ENCODE measurements around the gene ARHGAP26.

The ARHGAP26 gene

DNA sequence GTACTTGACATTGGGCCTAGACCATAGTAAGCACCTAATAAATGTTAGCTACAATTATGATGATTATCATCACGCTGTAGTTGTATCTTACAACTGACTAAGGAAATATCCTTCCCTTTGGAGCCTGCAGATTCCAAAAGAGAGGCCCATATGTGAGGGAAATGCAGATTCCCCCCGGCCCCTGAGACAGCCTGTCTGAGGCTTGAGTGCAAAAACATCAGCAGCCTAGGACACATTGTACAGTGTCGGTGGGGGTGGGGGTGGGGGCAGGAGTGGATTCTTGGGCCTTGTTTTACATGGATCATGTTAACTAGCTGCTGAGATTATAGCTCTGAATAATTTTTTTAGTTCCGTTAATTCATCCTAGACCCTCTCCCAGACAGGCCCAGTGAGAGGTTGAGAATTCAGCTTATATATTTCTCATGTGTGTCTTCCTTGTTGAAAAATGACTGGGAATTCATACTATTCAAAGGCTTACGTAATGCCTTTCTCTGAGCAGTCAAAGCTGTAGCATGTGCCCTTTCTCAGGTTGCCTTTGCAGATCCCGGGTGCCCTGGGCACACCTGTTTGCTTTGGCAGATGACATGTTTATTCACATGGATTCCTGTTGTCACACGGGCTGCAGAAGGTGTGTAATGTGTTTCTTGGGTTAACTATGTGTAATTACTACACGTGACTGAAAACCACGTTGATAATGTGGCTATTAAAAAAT lies 370.5 kb downstream of the ARHGAP26 start:
- no peak for DNase-seq (ENCODE audit: low spot score)

DNA sequence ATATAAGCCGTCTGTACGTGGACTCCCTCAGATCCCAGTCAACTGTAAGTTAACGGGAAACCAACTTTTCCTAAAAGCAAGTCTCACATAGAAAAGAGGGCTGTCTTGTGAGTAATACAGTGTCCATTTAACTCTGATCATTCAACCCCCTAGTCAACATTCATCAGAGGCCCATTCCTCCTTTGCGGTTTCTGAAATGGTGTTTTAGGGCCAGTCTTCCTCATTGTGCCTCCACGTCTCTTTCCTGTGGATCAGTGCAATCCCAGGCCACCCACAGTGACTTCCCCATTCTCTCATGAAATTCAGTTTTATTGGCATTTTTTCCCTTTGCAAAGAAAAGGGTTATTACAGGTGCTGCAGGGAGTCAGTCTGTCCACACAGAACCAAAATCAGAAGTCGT lies 371.5 kb downstream of the ARHGAP26 start:
- DNase-seq (ENCODE audit: low spot score), result no peak

DNA sequence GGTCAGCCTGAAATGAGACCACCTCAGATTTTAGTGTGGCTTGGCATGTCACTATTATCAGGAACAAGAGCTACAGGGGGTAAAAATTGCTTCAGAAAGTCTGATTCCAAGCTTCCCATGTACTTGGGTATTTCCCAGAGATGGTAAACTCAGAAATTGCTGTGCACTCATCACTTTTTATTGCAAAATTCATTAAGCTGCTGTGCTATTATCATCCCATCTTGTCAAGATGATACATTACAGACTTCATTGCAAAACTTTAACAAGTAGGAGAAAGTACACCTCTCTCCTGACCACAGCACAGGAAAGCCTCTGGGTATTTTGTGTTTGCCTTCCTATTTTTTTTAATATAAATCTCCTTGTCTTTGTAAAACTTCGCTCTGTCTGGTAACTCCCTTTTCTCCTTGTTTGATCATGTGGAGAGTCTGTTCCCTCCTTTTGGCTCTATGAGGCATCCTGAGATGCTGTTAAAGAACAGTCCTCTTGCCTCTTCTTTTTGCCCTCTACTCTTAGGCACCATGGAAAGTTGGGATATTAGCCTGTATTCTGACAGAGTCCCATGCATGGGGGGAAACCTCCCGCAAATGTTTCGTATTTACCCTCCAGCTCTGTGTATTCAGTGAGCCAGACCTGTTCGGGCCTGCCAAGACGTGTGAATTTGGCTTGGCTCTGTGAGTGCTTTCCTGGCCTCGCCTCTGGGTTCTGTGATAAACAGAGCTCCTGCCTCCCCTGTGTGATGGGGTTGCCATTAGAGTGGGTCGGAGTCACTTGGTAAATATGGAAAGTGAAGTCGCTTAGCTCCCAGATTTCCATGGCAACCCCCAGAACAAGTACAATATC lies 372.6 kb downstream of the ARHGAP26 start:
- no peak for DNase-seq (ENCODE audit: low spot score)

DNA sequence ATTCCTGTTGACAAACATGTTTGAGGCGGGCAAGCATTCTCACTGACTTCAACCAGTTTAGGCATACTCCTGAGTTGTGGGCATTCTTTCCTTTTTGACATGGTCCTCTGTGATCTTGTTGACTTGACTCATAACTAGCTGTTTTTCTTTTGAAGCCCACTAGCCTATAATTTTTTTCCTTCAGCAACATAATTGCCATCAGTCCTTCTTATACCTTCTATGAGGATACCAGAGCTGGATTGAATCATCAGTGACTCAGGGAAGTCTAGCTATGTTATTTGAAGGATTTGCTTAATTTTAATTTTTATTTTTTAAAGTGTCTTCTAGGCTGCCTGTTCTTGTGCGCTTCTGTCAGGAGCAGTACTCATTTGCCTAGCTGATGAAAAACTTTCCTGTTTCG lies 373.8 kb downstream of the ARHGAP26 start:
- DNase-seq (ENCODE audit: low spot score), result no peak

DNA sequence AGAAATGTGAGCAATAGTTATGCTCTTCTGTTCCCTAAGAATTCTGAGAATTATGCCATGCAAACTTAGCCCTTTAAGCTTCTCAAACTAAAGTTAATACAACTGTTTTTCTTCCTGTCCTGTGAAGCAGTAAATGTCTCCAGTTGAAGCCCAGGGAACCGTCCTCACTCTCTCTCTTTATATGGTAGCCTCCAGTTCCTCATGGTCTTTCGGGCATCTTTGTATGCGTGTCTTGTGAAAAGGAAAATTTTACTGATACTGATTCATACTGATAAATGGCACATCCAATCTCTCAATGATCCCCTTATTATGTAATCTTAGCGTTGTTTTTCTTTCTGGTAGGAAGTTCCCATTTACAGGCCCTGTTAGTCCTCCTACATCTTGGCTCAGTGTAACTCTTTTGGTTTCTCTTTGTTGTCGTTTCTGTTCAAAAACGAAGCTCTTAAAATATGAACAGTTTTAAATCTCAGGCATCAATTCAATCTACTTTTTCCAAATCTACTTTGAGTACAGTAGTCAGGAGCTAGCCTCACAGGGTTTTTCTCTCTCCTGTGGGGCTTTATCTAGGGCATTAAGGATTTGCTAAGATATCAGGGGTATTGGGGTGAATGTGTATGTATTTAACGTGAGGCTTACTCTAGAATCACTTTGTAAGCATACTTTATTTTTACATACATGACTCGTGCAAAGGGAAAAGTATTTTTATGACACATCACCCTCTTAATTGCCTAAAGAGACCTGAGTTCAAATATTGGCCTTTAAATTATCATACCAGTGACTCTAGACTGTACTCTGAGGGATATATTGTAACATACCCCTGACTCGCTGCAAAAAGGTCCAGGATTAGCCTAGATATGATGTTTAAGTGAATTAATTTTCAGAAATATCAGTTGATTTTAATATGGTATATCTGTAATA lies 375.3 kb downstream of the ARHGAP26 start:
- DNase-seq (ENCODE audit: low spot score), result no peak

DNA sequence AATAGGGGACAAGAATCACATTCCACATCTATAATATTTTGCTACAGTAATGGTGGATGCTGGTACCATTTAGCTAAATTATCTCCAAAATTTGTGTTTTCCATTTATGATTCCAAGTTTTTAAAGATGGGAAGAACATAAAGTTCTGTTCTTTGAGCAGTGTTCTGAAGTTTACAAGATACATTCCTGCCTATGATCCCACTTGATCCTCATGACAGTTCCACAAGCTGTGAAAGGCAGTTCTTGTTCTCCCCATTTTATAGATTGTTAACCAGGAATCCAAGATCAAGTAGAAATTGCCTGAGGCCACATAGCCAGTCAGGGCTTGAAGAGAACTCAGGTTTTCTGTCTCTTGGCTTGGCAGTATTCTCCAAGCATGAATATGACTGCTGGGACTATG lies 376.0 kb downstream of the ARHGAP26 start:
- no peak for DNase-seq (ENCODE audit: low spot score)

DNA sequence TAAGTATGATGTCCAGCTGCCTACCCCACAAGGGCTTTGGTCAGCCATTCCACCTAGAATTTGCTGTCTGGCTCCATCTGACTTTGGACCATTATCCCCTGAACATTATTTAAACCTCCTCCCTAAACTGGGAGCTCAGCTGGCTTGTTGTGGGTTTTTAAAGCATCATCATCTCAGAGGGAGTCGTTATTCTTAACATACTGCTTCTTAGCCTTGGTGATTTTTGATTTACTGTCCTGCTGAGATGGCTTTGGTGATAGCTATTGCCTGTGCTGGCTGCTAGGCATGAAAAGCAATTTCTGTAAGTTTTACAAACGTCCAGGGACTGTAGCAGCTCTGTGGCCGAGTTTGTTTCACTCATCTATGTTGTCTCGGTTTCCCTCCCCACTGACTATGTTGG lies 377.2 kb downstream of the ARHGAP26 start:
- no peak for DNase-seq (ENCODE audit: low spot score)

DNA sequence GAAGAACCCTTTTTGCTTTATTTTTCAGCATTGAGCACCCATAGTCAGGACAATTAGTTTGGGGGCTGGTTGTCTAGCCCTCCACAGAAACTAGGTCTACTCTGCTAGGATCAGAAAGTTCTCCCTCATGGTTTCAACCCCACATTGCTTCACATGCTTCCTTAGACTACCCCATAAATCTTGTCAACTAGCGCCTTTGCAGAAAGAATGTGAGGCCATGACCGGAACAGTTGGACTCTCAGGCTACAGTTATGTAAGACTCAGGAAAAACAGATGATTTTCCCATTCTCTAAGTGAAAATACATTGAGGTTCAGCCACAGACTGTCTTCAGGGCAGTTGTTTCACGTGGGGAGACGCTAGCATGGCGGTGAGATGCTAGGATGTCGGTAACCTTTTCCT lies 377.7 kb downstream of the ARHGAP26 start:
- DNase-seq (ENCODE audit: low spot score), result no peak

DNA sequence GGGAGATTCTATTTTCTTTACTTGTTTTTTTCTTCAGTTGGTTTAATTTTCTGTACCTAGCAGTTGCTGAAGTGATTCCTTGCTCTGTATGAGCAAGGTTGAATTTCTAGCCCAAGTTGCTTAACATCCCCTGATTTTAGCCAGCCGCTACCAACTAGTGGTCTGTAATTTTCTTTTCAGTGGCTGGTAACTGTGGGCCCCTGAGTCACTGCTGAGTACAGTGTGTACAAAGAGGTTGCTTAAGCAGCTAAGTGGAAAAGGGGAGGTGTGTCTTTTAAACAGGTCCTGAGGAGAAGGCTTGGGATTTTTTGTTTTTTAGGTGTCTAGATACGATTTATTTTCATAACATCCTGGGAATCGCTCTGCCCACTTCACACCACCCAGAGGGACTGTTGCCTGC lies 378.6 kb downstream of the ARHGAP26 start:
- DNase-seq (ENCODE audit: low spot score), result no peak

DNA sequence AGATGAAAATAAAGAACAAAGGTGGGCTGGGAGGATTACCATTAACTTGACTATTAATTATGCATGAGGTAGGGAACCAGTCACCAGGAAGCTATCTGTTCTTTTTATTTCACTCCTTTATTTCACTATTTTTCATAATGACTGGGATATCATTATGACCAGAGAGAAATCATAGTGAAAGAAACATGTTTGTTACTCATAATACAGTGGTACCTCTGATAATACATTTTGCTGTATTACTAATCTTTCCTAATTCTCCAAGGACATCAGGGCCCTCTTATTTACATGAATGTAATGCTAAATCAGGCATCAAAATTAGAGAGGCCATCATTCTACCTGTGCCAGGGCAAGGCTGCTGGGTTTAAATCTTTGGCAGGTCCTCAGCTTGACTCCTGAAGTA lies 379.6 kb downstream of the ARHGAP26 start:
- no peak for DNase-seq (ENCODE audit: low spot score)

DNA sequence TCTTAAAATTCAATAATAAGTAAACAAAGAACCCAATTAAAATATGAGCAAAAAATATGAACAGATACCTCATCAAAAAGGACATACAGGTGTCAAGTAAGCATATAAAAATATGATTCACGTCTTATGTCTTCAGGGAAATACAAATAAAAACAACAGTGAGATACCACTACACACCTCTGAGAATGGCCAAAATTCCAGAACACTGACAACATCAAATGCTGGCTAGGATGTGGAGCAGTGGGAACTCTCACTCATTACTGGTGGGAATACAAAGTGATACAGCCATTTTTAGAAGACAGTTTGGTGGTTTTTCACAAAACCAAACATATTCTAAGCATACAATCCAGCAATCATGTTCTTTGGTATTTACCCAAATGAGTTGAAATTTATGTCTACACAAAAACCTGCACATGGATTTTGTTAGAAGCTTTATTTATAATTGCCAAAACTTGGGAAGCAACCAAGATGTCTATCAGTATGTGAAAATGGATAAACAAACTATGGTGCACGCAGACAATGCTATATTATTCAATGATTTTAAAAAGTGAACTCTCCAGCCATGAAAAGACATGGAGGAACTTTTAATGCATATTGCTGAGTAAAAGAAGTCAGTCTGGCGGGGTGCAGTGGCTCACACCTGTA lies 381.0 kb downstream of the ARHGAP26 start:
- DNase-seq (ENCODE audit: low spot score), result no peak

DNA sequence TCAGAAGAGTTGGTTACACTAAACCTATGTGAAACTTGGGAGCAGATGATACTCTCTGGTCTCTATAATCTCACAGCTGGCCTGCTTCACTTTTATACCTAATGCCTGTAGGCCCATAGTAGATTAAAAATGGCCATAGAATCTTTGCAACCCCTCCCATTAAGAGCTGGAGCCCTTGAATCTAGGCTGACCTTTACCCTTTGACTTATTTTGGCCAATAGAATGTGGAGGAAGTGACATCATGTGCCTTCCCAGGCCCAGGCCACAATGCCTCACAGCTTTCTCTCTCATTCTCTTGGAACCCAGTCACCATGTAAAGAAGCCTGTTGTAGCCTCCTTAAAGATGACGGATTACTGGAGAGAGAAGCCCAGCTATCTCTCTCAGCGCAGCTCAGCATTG lies 382.3 kb downstream of the ARHGAP26 start:
- no peak for DNase-seq (ENCODE audit: low spot score)

DNA sequence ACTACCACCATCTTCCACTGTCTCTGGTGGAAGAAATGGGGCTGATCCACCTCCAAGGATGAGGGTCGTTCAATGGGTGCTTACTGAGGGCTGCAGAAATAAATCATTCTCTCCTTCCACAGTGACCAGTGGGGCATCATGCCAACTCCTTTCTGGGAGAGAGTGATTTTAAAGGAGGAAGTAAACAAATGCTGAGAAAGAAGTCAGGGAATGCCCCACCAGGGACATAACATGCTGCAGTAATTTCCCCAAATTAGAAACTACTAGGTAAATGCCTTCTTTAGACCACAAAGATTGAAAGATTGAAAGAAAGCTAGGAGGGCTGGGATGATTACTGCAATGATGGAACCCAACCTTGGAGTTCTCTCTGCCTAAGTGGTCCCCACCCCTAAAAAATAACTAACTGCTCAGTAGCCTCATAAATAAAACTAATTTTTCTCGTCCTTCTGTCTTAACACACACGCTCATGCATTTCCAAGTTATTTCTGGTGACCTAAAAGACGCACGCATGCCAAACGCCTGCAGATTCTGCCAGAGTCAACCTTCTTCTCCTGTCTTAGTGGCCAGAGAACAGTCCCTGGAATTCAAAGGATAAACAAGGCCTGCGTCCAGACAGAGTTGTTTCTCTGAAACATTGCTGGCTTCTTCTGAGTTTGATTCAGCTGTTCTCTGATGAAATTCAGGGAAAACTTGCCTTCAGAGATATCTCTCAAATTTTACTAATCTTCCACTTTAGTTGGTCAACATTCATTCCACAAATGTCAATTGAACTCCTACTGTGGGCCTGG lies 383.3 kb downstream of the ARHGAP26 start:
- no peak for DNase-seq (ENCODE audit: low spot score)

DNA sequence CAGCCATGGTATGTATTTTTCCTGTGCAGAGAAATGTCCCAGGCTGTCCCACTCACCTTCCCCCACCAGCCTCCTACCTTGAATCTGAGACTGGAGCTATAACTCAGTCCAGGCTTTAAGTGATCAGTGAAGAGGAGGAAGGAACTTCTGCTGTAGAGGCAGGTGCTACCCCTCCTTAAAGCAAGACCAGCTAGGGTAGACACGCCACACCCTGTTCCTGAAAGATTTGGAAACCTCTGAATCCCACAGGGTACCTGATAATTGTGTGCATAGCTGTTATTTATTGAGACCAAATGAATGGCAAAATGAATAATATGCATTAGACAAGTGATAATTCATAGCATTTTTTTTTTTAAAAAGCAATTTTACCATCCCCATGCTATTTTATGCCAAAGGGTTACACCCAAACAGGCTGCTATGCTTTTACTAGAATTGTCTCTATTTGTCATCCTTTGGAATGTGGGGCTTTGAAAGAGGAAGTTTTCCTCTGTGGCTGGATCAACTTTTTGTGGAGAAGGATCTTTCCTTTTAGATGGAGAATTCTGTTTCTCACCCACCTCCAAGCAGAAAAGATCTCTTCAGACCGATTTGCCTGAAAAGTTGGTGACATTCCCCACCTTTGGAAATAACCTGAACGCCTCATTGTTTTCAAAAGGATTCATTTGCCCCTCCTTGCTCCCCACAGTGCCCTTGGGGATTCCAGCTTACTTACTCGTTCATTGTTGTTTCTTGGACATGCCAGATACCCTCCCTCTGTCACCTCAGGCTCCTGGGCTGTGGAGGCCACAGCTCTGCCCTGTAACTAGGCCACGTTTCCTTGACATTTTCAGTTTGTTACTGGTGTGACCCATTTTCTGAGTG lies 384.6 kb downstream of the ARHGAP26 start:
- DNase-seq (ENCODE audit: low spot score), result no peak

DNA sequence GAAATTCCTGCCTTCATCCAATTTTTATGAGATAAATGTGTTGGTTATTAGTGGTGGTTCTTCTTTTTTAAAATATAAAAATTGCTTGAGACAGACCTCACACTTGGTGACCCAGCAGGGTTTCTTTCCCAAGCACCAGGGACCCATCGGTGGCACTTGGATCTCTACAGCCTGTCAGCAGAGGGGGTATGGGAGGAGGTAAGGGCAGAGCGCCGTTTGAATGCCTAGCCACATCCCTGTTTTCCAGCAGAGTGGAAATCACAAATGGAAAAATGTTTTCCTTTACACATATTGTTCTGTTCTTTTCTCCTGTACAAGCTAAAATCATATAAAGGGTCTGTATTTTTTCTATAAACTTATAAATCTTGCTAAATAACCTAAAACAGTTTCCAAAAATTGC lies 385.3 kb downstream of the ARHGAP26 start:
- no peak for DNase-seq (ENCODE audit: low spot score)

DNA sequence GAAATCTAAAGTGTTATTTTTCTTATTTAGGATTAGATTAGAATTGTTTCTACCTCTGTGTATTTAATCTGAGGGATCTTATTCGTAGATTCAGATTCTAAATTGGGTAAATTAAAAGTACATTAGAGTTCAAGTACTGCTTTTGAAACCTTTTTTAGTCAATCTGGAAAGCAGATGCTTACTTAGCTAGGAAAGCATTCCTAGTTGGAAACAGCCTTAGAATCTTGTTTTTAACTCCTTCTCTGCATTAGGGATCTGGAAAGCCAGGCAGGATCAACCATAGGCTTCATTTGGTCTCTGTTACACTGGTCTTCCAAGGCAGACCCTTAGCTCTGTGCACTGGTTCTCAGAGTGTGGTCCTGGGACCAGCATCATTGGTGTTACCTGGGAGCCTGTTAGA lies 385.9 kb downstream of the ARHGAP26 start:
- DNase-seq (ENCODE audit: low spot score), result no peak

DNA sequence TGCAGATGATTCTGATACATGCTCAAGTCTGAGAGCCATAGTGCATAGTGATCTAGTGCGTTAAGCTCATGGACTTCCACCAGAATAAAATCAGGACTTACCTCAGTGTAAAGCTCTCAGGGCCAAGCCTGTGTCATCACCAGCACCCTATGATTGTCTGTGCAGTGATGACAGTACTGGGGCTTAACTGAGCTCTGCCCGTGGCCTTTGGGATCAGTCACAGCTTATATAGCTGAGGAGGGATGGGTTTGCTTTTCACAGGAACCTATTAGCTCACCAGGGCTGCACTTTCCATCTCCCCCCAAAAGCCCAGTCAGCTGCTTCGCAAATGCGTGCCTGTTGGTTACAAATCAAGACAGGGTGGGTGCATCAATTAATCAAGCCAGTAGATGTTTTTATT lies 386.4 kb downstream of the ARHGAP26 start:
- DNase-seq (ENCODE audit: low spot score), result no peak

DNA sequence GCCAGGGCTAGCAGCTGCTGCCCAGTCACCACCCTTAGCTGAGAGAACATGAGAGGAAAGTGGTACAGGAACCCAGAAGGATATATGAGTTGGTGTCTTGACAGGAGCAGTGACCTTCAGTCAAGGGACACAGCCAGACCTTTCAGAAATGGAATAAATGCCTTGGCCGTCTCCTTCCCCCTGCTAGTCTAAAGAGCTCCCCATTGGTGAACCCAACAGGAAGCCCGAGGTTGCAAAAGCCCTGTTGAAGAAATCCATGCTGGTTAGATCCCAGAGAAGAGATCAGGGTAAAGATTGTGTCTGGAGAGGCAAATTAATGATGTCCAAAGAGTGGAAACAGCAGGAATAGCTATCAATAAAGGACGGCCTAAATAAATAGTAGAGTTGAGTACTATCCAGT lies 388.9 kb downstream of the ARHGAP26 start:
- no peak for DNase-seq (ENCODE audit: low spot score)

DNA sequence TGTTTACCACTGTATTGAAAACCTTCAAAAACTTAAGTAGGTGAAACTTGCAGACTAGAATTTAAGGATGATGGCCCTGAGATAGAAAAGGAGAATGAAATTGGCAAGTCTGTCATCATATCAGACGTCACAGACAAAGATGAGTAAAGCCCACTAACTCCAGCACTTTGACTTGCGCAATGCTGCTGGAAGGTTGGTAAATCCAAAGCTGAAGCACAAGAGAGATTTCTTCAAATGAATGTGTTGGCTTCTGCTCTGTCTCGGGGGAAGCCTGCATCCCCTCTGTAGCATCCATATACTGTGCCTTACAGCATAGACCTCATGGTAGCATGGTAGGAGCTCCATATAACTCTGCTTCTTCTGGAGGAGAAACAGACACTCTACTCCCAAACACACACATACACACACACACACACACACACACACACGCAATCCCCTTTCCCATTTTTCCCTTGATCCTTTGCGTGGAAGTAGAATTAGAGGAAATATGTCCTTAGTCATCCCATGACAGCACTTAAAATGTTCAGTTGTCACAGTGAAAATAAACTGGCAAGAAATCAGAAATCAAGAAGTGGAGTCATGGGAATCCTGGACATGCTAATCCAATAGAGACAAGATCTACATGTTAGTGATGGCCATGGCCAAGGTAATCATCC lies 391.8 kb downstream of the ARHGAP26 start:
- no peak for DNase-seq (ENCODE audit: low spot score)

DNA sequence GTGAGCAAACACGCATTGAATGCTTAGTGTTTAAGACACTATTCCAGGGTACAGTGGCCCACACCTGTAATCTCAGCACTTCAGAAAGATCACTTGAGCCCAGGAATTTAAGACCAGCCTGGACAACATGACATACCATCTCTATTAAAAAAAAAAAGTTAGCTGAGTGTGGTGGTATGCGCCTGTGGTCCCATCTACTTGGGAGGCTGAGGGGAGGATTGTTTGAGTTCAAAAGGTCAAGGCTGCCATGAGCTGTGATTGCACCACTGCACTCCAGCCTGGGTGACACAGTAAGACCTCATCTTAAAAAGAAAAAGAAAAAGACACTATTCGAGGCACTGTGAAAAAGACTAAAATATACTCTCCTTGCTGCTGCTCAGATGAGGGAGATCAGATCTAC lies 392.6 kb downstream of the ARHGAP26 start:
- no peak for DNase-seq (ENCODE audit: low spot score)

Data from hematopoietic multipotent progenitor cell treated with erythropoietin and hydrocortisone succinate and interleukin-3 and kit ligand, for 17 days (in vitro differentiated cells).